Measurements from ENCODE around the gene RALGPS1. TPM values are rescaled to one million over a fixed set of nuclear protein-coding genes. Genes with fewer than 3 reads are reported as not detected.

Gene RALGPS1
- total and polyA plus RNA-seq, 8 donors, result 5.8 to 12.7 (median 9.3) TPM

DNA sequence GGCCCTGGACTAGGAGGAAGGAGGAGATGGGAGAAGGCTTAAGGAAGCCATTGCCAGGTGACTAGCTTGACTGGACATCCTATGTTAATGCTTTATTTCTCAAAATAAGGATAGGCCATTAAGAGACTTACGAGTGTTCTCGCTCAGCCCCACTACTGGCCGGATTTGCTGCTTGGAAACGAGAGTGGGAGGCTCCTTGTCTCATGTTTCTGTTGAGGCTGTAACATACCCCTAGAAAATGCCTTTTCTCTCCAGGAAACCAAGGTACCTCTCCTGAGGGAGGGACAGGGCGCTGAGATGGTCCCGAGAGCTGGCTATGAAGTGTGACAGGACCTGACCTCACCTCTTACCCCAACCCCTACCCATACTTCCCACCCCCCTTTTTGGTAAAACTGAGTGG lies 60.0 kb downstream of the RALGPS1 start:
- intact Hi-C loops (cut with DNase I), result no loop called here
- H3K4me1 ChIP-seq, result no peaks in the 10 kb centered on the region
- TF ChIP-seq, protein P1, sequence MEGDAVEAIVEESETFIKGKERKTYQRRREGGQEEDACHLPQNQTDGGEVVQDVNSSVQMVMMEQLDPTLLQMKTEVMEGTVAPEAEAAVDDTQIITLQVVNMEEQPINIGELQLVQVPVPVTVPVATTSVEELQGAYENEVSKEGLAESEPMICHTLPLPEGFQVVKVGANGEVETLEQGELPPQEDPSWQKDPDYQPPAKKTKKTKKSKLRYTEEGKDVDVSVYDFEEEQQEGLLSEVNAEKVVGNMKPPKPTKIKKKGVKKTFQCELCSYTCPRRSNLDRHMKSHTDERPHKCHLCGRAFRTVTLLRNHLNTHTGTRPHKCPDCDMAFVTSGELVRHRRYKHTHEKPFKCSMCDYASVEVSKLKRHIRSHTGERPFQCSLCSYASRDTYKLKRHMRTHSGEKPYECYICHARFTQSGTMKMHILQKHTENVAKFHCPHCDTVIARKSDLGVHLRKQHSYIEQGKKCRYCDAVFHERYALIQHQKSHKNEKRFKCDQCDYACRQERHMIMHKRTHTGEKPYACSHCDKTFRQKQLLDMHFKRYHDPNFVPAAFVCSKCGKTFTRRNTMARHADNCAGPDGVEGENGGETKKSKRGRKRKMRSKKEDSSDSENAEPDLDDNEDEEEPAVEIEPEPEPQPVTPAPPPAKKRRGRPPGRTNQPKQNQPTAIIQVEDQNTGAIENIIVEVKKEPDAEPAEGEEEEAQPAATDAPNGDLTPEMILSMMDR (IDR thresholded peaks at IDR 0.05), result no peak
- FAIRE-seq (no peak), DNase-seq (no peak), ATAC-seq (no peak)
- H3K4me3 ChIP-seq, result no peak overlapping the region
- H3K27ac ChIP-seq, result no peak overlapping the region
- WGBS, 2 donors, result 89 to 94% methylated on average over 6 of the region's 6 CpGs
- H3K9me3 ChIP-seq, result no peaks in the 10 kb centered on the region
- H3K36me3 ChIP-seq, result no peaks in the 10 kb centered on the region
- H3K27me3 ChIP-seq, result no peaks in the 10 kb centered on the region

DNA sequence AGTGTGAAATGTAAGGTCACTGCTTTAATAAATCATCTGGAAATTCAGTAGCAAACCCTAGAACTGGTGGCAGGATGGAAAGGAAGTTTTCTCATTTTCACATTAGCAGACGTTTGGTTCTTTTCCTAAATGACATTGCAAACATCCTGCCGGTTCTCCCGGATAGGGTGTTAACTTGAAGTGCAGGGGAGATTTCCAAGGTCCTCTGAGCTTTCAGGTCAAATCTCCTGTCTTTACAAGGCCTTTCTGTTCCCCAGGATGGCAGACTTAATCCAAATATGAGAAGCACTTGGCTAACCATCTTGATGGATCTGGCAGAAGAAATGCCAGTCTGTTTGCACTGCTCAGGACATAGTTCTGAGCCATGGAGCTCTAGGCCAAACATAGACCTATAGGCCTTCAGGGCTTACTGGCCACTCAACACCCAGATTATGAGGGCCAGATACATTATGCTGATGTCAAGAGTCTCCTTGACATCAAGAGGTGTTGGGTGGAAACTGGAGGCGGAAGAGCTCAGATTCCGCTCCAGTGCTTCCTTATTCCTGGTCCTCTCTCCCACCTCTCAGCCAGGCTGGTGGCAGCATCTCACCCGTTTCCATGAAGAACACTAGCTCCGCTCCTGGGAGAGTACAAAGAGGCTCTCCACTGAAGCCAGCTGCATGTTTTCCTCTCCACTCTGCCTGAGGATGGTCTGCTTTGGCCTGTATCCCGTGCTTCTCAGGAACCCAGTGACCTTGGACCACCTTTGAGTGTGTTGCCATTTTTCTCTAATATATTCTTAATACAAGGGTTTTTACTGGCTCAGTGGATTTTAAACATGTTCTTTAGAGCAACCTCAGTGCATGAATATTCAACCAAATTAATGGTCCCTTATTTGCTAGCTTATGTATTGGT lies 61.0 kb downstream of the RALGPS1 start:
- no peak for ATAC-seq
- Histone ChIP-seq H3K36me3 (no peaks in the 10 kb centered on the region), H3K4me1 (no peaks in the 10 kb centered on the region), H3K9me3 (no peaks in the 10 kb centered on the region), H3K27me3 (no peaks in the 10 kb centered on the region), H3K4me3 (no peak overlapping the region), H3K27ac (no peak overlapping the region)
- no peak for DNase-seq
- no peak for FAIRE-seq
- TF ChIP-seq, protein P1 (IDR thresholded peaks at IDR 0.05), result no peak
- 76 to 79% methylated on average over 8 of the region's 8 CpGs for WGBS, 2 donors
- intact Hi-C loops (cut with DNase I), result no loop called here

DNA sequence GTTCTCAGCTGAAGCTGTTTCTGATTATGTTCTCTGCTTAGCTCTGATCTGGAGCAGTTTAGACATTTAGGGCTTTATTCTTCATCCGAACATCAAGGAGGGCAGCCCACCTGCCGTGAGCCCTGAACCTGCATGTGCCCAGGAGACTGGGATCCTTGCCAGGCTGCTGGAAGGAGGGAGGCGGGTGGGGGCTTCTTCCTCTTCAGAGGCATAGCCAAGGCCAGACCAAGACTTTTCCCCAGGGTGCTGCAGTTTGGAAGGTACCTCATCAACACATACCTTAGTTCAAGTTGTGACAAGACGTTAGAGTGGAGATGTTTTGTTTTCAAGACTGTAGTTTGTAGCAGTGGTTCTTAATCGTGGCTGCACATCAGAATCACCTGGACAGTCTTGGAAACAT lies 64.9 kb downstream of the RALGPS1 start:
- DNase-seq (no peak), FAIRE-seq (no peak), ATAC-seq (no peak)
- H3K27me3 ChIP-seq, result no peaks in the 10 kb centered on the region
- TF ChIP-seq, protein P1 (IDR thresholded peaks at IDR 0.05), result no peak
- no peaks in the 10 kb centered on the region for H3K4me1 ChIP-seq
- intact Hi-C loops (cut with DNase I), result no loop called here
- 85 to 86% methylated on average over 5 of the region's 5 CpGs for WGBS, 2 donors
- H3K4me3 ChIP-seq, result no peak overlapping the region
- H3K9me3 ChIP-seq, result no peaks in the 10 kb centered on the region
- no peaks in the 10 kb centered on the region for H3K36me3 ChIP-seq
- no peak overlapping the region for H3K27ac ChIP-seq

DNA sequence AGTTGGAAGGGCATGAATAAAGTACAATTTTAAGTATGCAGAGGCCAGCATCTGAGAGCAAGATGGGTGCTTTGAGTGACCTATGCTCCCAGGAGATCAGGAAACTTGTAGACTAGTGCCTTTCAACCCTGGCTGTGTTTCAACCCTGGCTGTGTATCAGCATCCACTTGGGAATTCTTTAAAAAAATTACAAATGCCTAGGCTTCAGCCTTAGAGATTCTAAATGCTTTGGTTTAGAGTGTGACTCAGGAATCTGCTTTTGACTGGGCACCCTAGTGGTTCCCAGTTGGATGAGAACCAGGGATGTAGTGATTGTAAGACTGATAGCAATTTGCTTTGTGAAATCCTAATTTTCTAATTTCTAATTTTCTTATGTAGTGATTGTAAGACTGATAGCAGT lies 65.6 kb downstream of the RALGPS1 start:
- no peak for ATAC-seq
- no peaks in the 10 kb centered on the region for H3K4me1 ChIP-seq
- no peaks in the 10 kb centered on the region for H3K36me3 ChIP-seq
- no peak for DNase-seq
- H3K27me3 ChIP-seq, result no peaks in the 10 kb centered on the region
- intact Hi-C loops (cut with DNase I), result no loop called here
- no peak for FAIRE-seq
- TF ChIP-seq, protein P1 (IDR thresholded peaks at IDR 0.05), result no peak
- no peak overlapping the region for H3K4me3 ChIP-seq
- H3K9me3 ChIP-seq, result no peaks in the 10 kb centered on the region
- H3K27ac ChIP-seq, result no peak overlapping the region

DNA sequence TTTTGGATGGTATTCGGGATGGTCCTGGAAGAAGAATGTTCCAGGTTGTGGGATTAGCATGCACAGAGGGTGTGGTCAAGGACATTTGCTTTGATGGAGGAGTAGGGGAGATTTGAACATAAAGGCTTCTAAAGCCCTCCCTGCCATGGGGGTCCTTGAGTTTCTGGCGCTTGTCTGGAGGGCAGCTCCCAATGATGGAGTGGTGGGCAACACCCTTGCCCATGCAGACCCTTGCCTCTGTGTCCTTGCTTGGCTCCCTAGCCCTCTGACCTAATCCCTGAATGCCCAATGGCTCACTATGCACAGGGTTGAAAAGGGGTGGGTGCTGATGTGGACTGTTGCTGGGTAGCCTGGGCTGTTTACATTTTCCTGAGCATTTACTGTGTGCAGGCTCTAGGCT lies 66.6 kb downstream of the RALGPS1 start:
- TF ChIP-seq, protein P1 (IDR thresholded peaks at IDR 0.05), result no peak
- no peak for DNase-seq
- Histone ChIP-seq H3K27me3 (no peaks in the 10 kb centered on the region), H3K4me3 (no peak overlapping the region), H3K9me3 (no peaks in the 10 kb centered on the region), H3K27ac (no peak overlapping the region), H3K4me1 (no peaks in the 10 kb centered on the region), H3K36me3 (no peaks in the 10 kb centered on the region)
- intact Hi-C loops (cut with DNase I), result no loop called here
- ATAC-seq, result no peak
- WGBS, 2 donors, result 98% methylated on average over 2 of the region's 2 CpGs
- FAIRE-seq, result no peak
